NCI-H2081 treated with DMSO at 0.1 percent for 48 hours (cell line): ENCODE measurements around the gene CTF1.
"Not testable (repeated sequence)": the region's sequence is repeated elsewhere in the genome, so short reads cannot be mapped to it uniquely, and the experiment has no call there.

Experiments used
- DNase-seq: peaks from one replicate; lab custom pipeline; 2025; lab: John Stamatoyannopoulos, UW

CTF1 gene

GRCh38 chr16:30931068-30931650 is 34.7 kb downstream of the CTF1 start:
- DNase-seq: no peak

- DNase-seq: no peak
Observed at GRCh38 chr16:30934827-30935557, 38.6 kb downstream of the CTF1 start.

- DNase-seq: no peak
Observed at GRCh38 chr16:30937692-30938091, 41.3 kb downstream of the CTF1 start.

- DNase-seq: not testable (repeated sequence)
Observed at GRCh38 chr16:30939571-30939970, 43.2 kb downstream of the CTF1 start.

- no peak for DNase-seq
Observed at GRCh38 chr16:30941600-30942425, 45.4 kb downstream of the CTF1 start.

GRCh38 chr16:30942426-30942806 is 46.0 kb downstream of the CTF1 start:
- DNase-seq: no peak

- no peak for DNase-seq
Observed at GRCh38 chr16:30944352-30944751, 47.9 kb downstream of the CTF1 start.

- DNase-seq: no peak
Observed at GRCh38 chr16:30946671-30947540, 50.5 kb downstream of the CTF1 start.

- no peak for DNase-seq
Observed at GRCh38 chr16:30947541-30947858, 51.1 kb downstream of the CTF1 start.

GRCh38 chr16:30947859-30948666 is 51.6 kb downstream of the CTF1 start:
- no peak for DNase-seq

- DNase-seq: no peak
Observed at GRCh38 chr16:30948667-30949649, 52.5 kb downstream of the CTF1 start, which contains the start of gene ORAI3. ORAI3 (plus strand) TSS chr16:30949068; CDS start chr16:30949290, 222 bp downstream.

- DNase-seq: no peak
Observed at GRCh38 chr16:30949650-30950515, 53.5 kb downstream of the CTF1 start.

GRCh38 chr16:30950516-30951065 is 54.2 kb downstream of the CTF1 start:
- no peak for DNase-seq

GRCh38 chr16:30951193-30951592 is 54.8 kb downstream of the CTF1 start:
- no peak for DNase-seq

GRCh38 chr16:30951750-30952149 is 55.3 kb downstream of the CTF1 start:
- DNase-seq: no peak

- DNase-seq: no peak
Observed at GRCh38 chr16:30953111-30953510, 56.7 kb downstream of the CTF1 start.
